GM12801 (cell line): Measurements from ENCODE around the gene CHMP2A.

Experiments used
- TF ChIP-seq, protein P1 (sequence below): IDR thresholded peaks from one replicate; pipeline ENCODE4 v1.5.1; 2011; ENCODE audit warnings: control low read depth; ENCODE audit not compliant: insufficient read length; ENCODE audit errors: extremely low read depth

CHMP2A gene

DNA sequence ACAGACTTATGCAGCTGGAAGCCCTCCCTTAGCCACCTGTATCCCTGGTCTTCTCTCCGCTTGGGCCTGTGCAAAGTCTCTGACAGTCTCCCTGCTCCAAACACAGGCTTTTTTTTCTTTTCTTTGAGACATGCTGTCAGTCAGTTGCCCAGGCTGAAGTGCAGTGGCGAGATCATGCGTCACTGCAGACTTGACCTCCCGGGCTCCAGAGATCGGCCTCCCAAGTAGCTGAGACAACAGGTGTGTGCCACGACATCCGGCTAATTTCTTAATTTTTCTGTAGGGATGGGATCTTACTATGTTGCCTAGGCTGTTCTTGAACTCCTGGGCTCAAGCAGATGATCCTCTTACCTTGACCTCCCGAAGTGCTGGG lies 16.7 kb upstream of the CHMP2A start:
- TF ChIP-seq, protein P1, sequence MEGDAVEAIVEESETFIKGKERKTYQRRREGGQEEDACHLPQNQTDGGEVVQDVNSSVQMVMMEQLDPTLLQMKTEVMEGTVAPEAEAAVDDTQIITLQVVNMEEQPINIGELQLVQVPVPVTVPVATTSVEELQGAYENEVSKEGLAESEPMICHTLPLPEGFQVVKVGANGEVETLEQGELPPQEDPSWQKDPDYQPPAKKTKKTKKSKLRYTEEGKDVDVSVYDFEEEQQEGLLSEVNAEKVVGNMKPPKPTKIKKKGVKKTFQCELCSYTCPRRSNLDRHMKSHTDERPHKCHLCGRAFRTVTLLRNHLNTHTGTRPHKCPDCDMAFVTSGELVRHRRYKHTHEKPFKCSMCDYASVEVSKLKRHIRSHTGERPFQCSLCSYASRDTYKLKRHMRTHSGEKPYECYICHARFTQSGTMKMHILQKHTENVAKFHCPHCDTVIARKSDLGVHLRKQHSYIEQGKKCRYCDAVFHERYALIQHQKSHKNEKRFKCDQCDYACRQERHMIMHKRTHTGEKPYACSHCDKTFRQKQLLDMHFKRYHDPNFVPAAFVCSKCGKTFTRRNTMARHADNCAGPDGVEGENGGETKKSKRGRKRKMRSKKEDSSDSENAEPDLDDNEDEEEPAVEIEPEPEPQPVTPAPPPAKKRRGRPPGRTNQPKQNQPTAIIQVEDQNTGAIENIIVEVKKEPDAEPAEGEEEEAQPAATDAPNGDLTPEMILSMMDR = no peak

DNA sequence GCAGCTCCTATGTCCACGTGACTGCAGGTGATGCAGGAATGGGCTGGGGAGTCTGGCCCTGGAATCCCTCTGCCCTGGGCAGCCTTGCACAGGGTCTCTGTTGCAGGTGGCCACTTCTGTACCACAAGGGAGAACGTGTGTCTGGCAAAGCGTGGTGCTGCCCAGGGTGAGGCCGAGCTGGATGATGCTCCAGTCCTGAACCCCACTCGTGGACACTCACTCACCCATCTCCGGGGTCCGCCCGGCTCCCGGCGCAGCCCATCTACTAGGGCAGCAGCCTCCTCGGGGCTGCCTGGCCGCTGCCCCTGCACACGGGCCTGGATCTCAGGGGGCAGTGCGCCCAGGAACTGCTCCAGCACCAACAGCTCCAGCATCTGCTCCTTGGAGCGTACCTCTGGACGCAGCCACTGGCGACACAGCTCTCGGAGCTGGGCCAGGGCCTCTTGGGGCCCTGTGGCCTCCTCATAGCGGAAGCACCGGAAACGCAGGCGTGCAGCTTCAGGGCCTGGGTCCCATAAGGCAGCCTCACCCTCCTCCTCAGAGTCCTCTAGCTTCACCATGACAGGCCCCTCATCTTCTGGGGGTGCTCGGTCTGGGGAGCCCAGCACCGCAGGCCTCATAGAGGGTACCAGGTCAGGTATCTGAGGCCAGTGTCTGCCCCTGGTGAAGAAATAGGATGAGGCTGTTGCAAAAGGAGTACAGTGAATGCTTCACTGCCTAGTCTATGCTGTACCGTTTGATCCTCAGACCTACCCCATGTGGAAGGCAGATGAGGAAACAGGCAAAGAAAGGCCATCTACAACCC lies 16.1 kb upstream of the CHMP2A start:
- TF ChIP-seq, protein P1 = no peak

DNA sequence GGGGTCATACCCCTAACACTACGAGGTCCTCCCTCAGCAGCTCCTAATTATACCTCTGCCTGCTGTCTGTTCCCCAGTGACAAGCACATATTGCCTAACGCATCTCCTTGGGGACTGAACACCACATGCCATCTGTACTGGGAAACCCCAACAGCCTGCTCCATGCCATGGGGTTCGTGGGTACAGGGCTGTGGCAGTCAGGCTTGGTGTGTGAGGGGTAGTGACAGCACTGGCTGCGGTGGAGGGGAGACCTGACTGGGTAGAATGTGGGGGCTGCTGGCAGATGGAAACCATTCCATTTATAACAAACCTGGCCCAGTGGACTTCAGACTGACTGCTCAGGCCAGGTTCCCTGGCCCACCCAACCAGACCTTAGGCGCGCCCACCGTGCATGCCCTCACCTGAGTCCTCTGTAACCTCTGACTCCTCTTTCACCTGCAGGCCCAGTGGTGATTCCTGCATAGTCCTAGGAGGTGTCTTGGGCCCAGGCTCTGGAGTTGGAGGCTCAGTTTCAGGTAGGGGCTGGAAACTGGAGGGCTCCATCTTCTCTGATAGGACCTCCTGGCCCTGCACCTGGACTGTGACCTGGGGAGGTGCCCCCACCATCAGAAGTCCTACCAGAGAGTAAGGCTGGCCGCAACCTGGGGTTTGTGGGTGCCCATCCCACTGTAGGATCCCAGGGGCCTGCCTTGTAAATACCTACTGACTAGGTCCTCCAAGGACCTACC lies 15.2 kb upstream of the CHMP2A start:
- TF ChIP-seq, protein P1 = no peak

DNA sequence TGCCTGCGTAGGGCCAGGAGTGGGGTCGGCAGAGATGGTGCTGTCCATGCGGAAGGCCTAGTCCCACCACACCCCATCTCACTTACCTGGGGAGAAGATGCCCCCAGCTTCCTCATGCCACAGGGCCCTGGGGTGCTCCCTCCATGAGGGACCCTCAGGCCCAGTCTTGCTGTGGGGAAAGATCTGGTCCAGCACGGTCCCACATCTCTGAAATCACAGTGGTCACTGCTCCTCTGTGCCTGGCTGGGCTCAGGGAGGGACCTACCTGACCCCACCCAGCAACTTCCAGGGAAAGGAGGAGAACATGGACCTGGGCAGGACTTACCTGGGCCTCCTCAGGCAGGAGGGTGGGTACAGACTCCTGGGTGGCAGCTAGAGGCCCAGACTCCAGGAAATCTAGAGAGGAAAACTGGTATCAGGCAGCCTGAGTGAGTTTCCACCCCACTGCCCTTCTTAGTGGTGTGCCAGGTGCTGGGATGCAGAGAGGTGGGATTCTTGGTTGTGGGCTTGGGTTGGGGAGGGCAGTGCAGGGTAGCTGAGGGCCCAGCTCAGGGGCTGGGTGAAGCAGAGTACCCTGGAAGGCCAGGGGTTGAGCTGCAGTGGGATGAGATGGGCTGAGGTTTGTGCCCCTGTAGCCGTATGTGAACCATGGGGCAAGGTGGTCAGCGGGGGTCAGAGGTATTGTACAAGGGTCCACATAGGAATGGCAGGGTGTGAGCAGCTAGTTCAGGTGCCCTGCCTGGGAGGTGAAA lies 14.5 kb upstream of the CHMP2A start:
- TF ChIP-seq, protein P1 = no peak

DNA sequence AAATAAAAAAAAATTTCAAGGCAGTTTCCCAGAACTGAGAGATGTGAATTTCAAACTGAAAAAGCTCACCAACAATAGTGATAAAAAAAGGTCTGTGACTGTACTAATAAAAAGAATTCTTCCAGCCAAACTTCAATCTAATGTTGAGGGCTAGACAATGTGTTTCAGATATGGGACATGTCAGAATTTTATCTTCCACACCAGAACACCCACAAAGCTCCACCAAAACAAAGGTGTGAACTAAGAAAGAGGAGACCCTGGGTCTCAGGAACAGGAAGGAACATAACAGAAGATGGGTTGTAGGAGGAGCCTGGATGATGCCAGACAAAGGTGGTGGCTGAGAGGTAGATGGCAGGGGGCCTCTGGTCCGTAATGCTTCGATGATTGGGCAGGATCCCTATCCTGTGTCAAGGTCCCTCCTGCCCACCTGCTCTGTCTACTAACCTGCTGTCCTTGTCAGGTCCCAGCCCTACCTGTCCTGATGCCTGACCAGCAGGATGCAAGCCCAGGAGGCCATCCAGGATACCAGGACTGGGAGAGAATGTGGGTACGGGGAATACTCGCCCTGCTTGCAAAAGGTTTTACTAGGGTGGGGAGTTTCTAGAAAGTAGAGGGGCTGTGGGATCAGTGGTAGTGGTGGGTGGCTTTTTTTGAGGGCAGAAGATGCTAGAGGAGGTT lies 13.7 kb upstream of the CHMP2A start:
- TF ChIP-seq, protein P1 = no peak

DNA sequence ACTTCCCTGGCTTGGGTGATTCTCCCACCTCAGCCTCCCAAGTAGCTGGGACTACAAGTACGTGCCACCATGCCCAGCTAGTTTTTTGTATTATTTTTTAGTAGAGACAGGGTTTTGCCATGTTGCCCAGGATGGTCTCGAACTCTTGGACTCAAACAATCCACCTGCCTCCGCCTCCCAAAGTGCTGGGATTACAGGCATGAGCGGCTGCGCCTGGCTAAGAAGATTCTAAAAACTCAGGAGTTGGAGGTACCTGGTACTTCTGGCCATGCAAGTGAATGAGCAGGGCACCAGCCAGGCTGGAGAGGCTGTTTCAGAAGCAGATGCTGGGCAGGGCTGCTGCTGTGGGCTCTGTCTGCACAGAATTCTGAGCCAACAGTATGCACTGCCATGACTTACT lies 12.1 kb upstream of the CHMP2A start:
- TF ChIP-seq, protein P1 = no peak

DNA sequence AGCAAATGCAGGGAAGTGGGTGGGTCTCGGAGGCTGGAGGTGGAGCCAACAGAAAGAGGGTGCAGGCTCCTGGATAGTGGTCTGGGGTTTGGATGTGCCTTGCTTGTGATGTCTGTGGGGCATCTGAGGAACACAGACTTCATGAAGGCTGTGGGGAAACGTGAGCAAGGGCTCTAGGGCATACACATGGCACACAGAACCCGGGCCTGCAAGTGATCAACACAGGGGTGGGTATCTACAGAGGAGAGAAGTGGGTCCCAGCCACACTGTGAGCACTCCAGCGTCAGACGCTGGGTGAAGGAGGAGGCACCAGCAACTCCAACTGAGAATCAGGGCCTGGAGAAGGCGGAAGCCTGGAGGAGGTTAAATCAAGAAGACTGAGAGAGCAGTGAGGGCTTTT lies 8.9 kb upstream of the CHMP2A start:
- TF ChIP-seq, protein P1 = no peak
